CD4-positive, alpha-beta T cell treated with Interleukin-15 for 4 hours (primary cell): ENCODE measurements around the gene PCBP3.

Experiments
- DNase-seq: peaks from one replicate; pipeline ENCODE4 v3.0.0-alpha.2; 2020; ENCODE audit warnings: low spot score

Gene PCBP3

GRCh38 chr21:45982758-45983648 lies 339.5 kb downstream of the PCBP3 start:
- DNase-seq, result no peak

- DNase-seq, result no peak
Measured at GRCh38 chr21:45983649-45983965, 340.1 kb downstream of the PCBP3 start.

DNA sequence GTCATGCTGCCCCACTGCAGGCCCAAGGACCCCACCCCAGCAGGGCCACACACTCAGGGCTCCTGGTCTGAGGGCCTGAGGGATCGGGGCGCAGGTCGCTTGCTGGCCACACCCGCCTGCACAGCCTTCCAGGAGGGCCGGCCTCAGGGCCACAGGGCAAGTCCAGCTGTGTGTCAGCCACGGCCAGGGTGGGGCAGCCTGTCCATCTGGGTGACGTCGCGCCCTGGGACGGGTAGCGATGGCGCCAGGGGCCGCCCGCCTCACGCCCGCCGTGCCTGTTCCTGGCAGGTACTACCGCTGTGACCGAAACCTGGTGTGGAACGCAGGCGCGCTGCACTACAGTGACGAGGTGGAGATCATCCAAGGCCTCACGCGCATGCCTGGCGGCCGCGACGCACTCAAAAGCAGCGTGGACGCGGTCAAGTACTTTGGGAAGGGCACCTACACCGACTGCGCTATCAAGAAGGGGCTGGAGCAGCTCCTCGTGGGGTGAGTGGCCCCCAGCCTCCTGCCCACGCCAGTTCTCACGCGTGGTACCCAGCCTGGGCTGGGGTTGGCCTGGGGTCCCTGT lies 340.5 kb downstream of the PCBP3 start:
- no peak for DNase-seq

GRCh38 chr21:45984584-45985095 lies 341.1 kb downstream of the PCBP3 start:
- DNase-seq, result no peak

- no peak for DNase-seq
Measured at GRCh38 chr21:45985471-45986315, 342.2 kb downstream of the PCBP3 start.

GRCh38 chr21:45986316-45987051 lies 343.0 kb downstream of the PCBP3 start:
- DNase-seq, result no peak

DNA sequence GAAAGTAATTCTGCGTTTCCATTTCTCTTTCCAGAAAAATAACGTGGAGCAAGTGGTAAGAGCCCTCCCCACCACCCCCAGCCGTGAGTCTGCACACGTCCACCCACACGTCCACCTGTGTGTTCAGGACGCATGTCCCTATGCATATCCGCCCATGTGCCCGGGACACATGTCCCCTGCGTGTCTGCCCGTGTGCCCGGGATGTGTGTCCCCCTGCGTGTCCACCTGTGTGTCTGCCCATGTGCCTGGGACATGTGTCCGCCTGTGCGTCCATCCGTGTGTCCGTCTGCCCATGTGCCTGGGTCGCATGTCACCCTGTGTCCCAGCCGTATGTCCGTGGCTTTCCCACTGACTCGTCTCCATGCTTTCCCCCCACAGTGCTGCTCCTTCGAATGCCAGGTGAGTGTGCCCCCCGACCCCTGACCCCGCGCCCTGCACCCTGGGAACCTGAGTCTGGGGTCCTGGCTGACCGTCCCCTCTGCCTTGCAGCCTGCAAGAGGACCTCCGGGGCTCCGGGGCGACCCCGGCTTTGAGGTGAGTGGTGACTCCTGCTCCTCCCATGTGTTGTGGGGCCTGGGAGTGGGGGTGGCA lies 343.7 kb downstream of the PCBP3 start:
- no peak for DNase-seq

- no peak for DNase-seq
Measured at GRCh38 chr21:45988366-45989347, 345.1 kb downstream of the PCBP3 start.

- no peak for DNase-seq
Measured at GRCh38 chr21:45989355-45990048, 346.0 kb downstream of the PCBP3 start.

DNA sequence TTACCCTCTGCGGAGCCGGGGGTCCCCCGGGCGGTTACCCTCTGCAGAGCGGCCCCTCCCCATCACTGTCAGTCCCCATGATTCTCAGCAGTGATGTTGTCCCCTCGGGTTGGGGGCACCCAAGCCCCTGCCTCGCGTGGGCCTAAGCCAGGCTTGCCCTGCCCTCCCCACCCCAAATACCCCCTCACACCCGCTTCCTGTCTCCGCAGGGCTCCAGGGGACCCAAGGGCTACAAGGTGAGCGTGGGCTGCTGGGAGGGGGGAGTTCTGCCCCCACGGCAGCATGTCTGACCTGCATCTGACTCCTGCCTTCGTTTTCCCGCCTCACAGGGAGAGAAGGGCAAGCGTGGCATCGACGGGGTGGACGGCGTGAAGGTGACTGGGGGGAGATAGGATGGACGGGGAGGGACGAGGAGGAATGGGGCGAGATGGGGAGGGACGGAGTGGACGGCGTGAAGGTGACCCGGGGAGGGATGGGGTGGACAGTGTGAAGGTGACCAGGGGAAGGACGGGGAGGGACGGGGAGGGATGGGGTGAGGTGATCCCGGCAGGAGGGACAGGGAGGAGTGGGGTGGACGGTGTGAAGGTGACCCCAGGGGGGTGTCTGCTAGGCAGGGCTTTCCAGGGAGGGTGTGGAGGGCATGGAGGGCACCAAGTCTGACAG lies 346.7 kb downstream of the PCBP3 start:
- DNase-seq, result no peak

GRCh38 chr21:45990741-45991605 lies 347.4 kb downstream of the PCBP3 start:
- DNase-seq, result no peak

DNA sequence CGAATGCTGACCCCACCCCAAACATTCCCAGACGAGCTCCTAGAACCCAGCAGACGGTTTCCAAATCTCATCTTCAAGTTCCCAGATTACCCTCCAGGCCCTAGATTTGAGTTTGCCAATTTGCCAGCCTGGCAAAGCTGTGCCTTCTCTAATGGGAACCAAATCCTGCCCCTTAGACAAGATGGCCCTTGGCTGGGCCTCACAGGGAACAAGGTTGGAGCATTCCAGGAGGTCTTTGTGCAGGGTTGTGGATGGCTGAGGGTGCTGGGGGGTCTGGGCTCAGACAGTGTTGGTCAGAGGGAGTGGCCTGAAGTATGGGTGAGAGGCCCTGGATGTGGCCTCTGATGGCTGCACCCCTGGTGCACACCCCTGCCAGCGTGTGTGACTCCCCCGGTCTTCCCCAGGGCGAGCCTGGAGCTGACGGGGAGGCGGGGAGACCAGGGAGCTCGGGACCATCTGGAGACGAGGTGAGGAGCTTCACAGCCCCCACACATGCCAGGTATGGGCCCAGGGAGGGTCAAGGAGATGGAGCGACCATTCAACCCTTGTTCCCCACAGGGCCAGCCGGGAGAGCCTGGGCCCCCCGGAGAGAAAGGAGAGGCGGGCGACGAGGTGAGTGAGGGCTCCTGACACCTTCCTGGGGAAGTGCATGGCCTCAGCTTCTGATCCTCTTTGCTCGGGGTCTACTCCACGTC lies 348.2 kb downstream of the PCBP3 start:
- no peak for DNase-seq
